Keratinocyte (primary cell): Measurements from ENCODE around the gene WDR49. TPM values are rescaled to one million over a fixed set of nuclear protein-coding genes. Genes with fewer than 3 reads are reported as not detected.

ENCODE experiments used
- DNase-seq: peaks from one replicate; pipeline ENCODE4 v3.0.0-alpha.2; 2011; ENCODE audit warnings: low read depth, missing footprints, low spot score
- FAIRE-seq: peaks from 2 replicates; lab custom pipeline; 2011; peaks lifted over from hg19 to GRCh38; lab: Jason Lieb, UNC
- H2AFZ ChIP-seq: 2 replicates; pipeline ENCODE4 v1.6.0; 2012; ENCODE audit warnings: low read length, control low read depth, inconsistent platforms; ENCODE audit not compliant: control insufficient read depth
- H3K27ac ChIP-seq: 2 replicates; pipeline ENCODE4 v1.5.1; 2011; ENCODE audit warnings: low read length; ENCODE audit not compliant: control insufficient read depth, insufficient read depth
- H3K27me3 ChIP-seq: 3 replicates; pipeline ENCODE4 v1.6.0; 2011; ENCODE audit warnings: low read length; ENCODE audit not compliant: control insufficient read depth, insufficient read depth; ENCODE audit errors: extremely low read depth
- H3K36me3 ChIP-seq, 2 experiments: 2 replicates in 1 of 2; 3 replicates in 1 of 2; pipeline ENCODE4 v1.5.1; 2011; ENCODE audit warnings: low read length in 2 of 2, mild to moderate bottlenecking in 1 of 2; ENCODE audit not compliant: control insufficient read depth in 2 of 2, insufficient read depth in 2 of 2; ENCODE audit errors: extremely low read depth in 1 of 2
- H3K4me1 ChIP-seq: 3 replicates; pipeline ENCODE4 v1.5.1; 2011; ENCODE audit warnings: low read length; ENCODE audit not compliant: control insufficient read depth, insufficient read depth; ENCODE audit errors: extremely low read depth
- H3K4me2 ChIP-seq: 3 replicates; pipeline ENCODE4 v1.6.0; 2011; ENCODE audit warnings: low read depth, low read length; ENCODE audit not compliant: control insufficient read depth, insufficient read depth; ENCODE audit errors: extremely low read depth
- H3K4me3 ChIP-seq, 3 experiments: fragments of 200-600 bp in 1 of 3; sonication (generic) in 1 of 3; 2 replicates in 2 of 3; 3 replicates in 1 of 3; pipeline ENCODE4 v1.5.1; 2011 to 2016; ENCODE audit warnings: low read length in 3 of 3, mild to moderate bottlenecking in 3 of 3, control low read depth in 2 of 3, inconsistent platforms in 1 of 3, low read depth in 1 of 3, mixed read lengths in 1 of 3, mixed run types in 1 of 3, moderate library complexity in 1 of 3; ENCODE audit not compliant: control insufficient read depth in 2 of 3, insufficient read depth in 2 of 3; ENCODE audit errors: extremely low read depth in 1 of 3
- H3K79me2 ChIP-seq: 2 replicates; pipeline ENCODE4 v1.6.0; 2012; ENCODE audit warnings: low read length; ENCODE audit not compliant: control insufficient read depth, insufficient read depth
- H3K9ac ChIP-seq: 3 replicates; pipeline ENCODE4 v1.6.0; 2011; ENCODE audit warnings: low read length; ENCODE audit not compliant: control insufficient read depth, insufficient read depth; ENCODE audit errors: extremely low read depth
- H3K9me1 ChIP-seq: 3 replicates; pipeline ENCODE4 v1.6.0; 2011; ENCODE audit warnings: low read length; ENCODE audit not compliant: control insufficient read depth, insufficient read depth; ENCODE audit errors: extremely low read depth
- H3K9me3 ChIP-seq: 2 replicates; pipeline ENCODE4 v1.5.1; 2012; ENCODE audit warnings: low read depth, low read length; ENCODE audit not compliant: control insufficient read depth
- H4K20me1 ChIP-seq: 3 replicates; pipeline ENCODE4 v1.6.0; 2011; ENCODE audit warnings: low read length; ENCODE audit not compliant: control insufficient read depth, insufficient read depth; ENCODE audit errors: extremely low read depth
- CTCF ChIP-seq, 3 experiments: IDR thresholded peaks in 1 of 3; conservative IDR thresholded peaks in 1 of 3; optimal IDR thresholded peaks in 1 of 3; 2 replicates in 2 of 3; 3 replicates in 1 of 3; pipeline versions ENCODE3 to v1.5.1; 2011; ENCODE audit warnings: low read length in 3 of 3, mild to moderate bottlenecking in 3 of 3, moderate library complexity in 2 of 3, control low read depth in 1 of 3, inconsistent platforms in 1 of 3; ENCODE audit not compliant: insufficient read depth in 2 of 3; ENCODE audit errors: extremely low read depth in 1 of 3
- EZH2 ChIP-seq: IDR thresholded peaks from one replicate; pipeline ENCODE4 v1.6.1; 2012; ENCODE audit warnings: inconsistent platforms, mild to moderate bottlenecking, low read length, moderate library complexity
- dilution Hi-C: fragments of 300-500 bp; cut with MboI; formaldehyde crosslinking; loops from one replicate; pipeline ENCODE4 v1.7.0; 2020; ENCODE audit warnings: low sequenced_read_pairs; ENCODE audit not compliant: extremely low pct_ligation_motif_present
- polyA plus RNA-seq, 5 experiments: library from polyadenylated mRNA; depleted of rRNA in 3 of 5; stranded (reverse) in 3 of 5; stranded (forward) in 1 of 5; unstranded in 1 of 5; fragments of >200 nt; gene quantifications; 1 replicate in 1 of 5; 2 replicates in 3 of 5; 3 replicates in 1 of 5; pipeline versions ENCODE4 v1.2.1 to v1.2.3, GENCODE V29; 2011 to 2012; ENCODE audit warnings: missing spikeins in 2 of 5, low read depth in 1 of 5, low replicate concordance in 1 of 5

WDR49 gene
- polyA plus RNA-seq, 1 donor (not counting 4 experiments of a cell fraction or from before 2014, with no cell fraction given) = not detected

GRCh38 chr3:167631471-167631870 is 22.3 kb downstream of the WDR49 start:
- no peaks in the 10 kb centered on the region for H3K4me1 ChIP-seq
- FAIRE-seq (no peak), DNase-seq (no peak)
- H3K27me3 ChIP-seq = no peaks in the 10 kb centered on the region
- TF ChIP-seq EZH2 = no peak
- no peak for TF ChIP-seq CTCF (optimal IDR thresholded peaks at IDR 0.05 in 1 of 3, IDR thresholded peaks at IDR 0.05 in 1 of 3, conservative IDR thresholded peaks at IDR 0.05 in 1 of 3; ENCODE audit: extremely low read depth in 1 of 3, insufficient read depth in 2 of 3, low read length in 3 of 3)
- H3K4me3 ChIP-seq = no peak overlapping the region
- no peak overlapping the region for H3K27ac ChIP-seq
- no peak overlapping the region for H3K9ac ChIP-seq
- no peak overlapping the region for H3K4me2 ChIP-seq
- no peaks in the 10 kb centered on the region for H3K9me3 ChIP-seq
- no peak overlapping the region for H2AFZ ChIP-seq
- no peaks in the 10 kb centered on the region for H3K36me3 ChIP-seq
- dilution Hi-C loops = no loop called here
- H3K9me1 ChIP-seq = no peaks in the 10 kb centered on the region
- H3K79me2 ChIP-seq = no peaks in the 10 kb centered on the region
- H4K20me1 ChIP-seq = no peaks in the 10 kb centered on the region

- Histone ChIP-seq H3K27ac (no peak overlapping the region), H3K27me3 (no peaks in the 10 kb centered on the region), H3K36me3 (no peaks in the 10 kb centered on the region), H3K9ac (no peak overlapping the region), H3K4me1 (no peaks in the 10 kb centered on the region), H3K79me2 (no peaks in the 10 kb centered on the region), H3K9me3 (no peaks in the 10 kb centered on the region), H2AFZ (no peak overlapping the region), H3K4me3 (no peak overlapping the region), H3K9me1 (no peaks in the 10 kb centered on the region), H3K4me2 (no peak overlapping the region), H4K20me1 (no peaks in the 10 kb centered on the region)
- DNase-seq (no peak), FAIRE-seq (no peak)
- no peak for TF ChIP-seq EZH2
- TF ChIP-seq CTCF (optimal IDR thresholded peaks at IDR 0.05 in 1 of 3, IDR thresholded peaks at IDR 0.05 in 1 of 3, conservative IDR thresholded peaks at IDR 0.05 in 1 of 3; ENCODE audit: extremely low read depth in 1 of 3, insufficient read depth in 2 of 3, low read length in 3 of 3) = no peak
- dilution Hi-C loops = no loop called here
These were observed 27.3 kb downstream of the WDR49 start for GRCh38 chr3:167626490-167626889.
